Natural killer cell treated with Interleukin-12 subunit alpha and Interleukin-12 subunit beta and Interleukin-15 and Interleukin-18, amount 100 ng/mL, for 72 hours (primary cell): ENCODE results near the gene RAPGEF4. TPM values are rescaled to one million over a fixed set of nuclear protein-coding genes. Genes with fewer than 3 reads are reported as not detected.

Source experiments
- ATAC-seq, 2 donors: fragments of 150-1000 bp; cut with Tn5 transposase in 1 of 2; sonication (Bioruptor Pico), chemical (Tn5 transposase) in 1 of 2; 2 replicates each; pipeline ENCODE4 v1.10.0; 2021
- DNase-seq: peaks from one replicate; pipeline ENCODE4 v3.0.0; 2022; ENCODE audit warnings: low spot score
- H3K27ac Mint-ChIP-seq, 2 donors: 1 replicate in 1 of 2; 2 replicates in 1 of 2; pipeline ENCODE4 v1.8.0; 2022; ENCODE audit warnings: mixed read lengths in 2 of 2, mild to moderate bottlenecking in 1 of 2, moderate library complexity in 1 of 2
- H3K27me3 Mint-ChIP-seq, 2 donors: 1 replicate in 1 of 2; 2 replicates in 1 of 2; pipeline ENCODE4 v1.8.0; 2022; ENCODE audit warnings: mixed read lengths in 2 of 2
- H3K36me3 Mint-ChIP-seq: one replicate; pipeline ENCODE4 v1.8.0; 2022; ENCODE audit warnings: mixed read lengths
- H3K4me1 Mint-ChIP-seq, 2 donors: 1 replicate in 1 of 2; 2 replicates in 1 of 2; pipeline ENCODE4 v1.8.0; 2022; ENCODE audit warnings: low read depth in 2 of 2, mixed read lengths in 2 of 2, mild to moderate bottlenecking in 1 of 2
- H3K4me3 Mint-ChIP-seq: one replicate; pipeline ENCODE4 v1.8.0; 2022; ENCODE audit warnings: mixed read lengths
- H3K9me3 Mint-ChIP-seq: 2 replicates; pipeline ENCODE4 v1.8.0; 2022; ENCODE audit warnings: mixed read lengths
- total RNA-seq, 2 donors: library from RNA; stranded (reverse); gene quantifications; one replicate each; pipeline ENCODE4 v1.2.3, GENCODE V29; 2022

Gene RAPGEF4
- total RNA-seq, 2 donors from 2014 or later, result 0.43 TPM; not detected in 1

GRCh38 chr2:172806996-172807395 lies 71.4 kb downstream of the RAPGEF4 start:
- Mint-ChIP-seq H3K27ac (no peak overlapping the region), H3K27me3 (peaks cover 11 to 36% of the 10 kb centered on the region in 2 donors)

GRCh38 chr2:172808156-172808555 lies 72.5 kb downstream of the RAPGEF4 start:
- DNase-seq (no peak), ATAC-seq (no peak)
- no peaks in the 10 kb centered on the region for H3K36me3 Mint-ChIP-seq
- no peak overlapping the region for H3K27ac Mint-ChIP-seq
- H3K9me3 Mint-ChIP-seq, result no peaks in the 10 kb centered on the region
- H3K4me3 Mint-ChIP-seq, result no peak overlapping the region
- H3K27me3 Mint-ChIP-seq, result peaks cover 11 to 40% of the 10 kb centered on the region in 2 donors
- H3K4me1 Mint-ChIP-seq, result no peaks in the 10 kb centered on the region

More at GRCh38 chr2:172806996-172807395, 71.4 kb downstream of the RAPGEF4 start:
- H3K4me3 Mint-ChIP-seq, result no peak overlapping the region
- no peaks in the 10 kb centered on the region for H3K36me3 Mint-ChIP-seq
- no peaks in the 10 kb centered on the region for H3K9me3 Mint-ChIP-seq
- ATAC-seq (no peak), DNase-seq (no peak)
- H3K4me1 Mint-ChIP-seq, result no peaks in the 10 kb centered on the region

GRCh38 chr2:172811027-172811426 lies 75.4 kb downstream of the RAPGEF4 start:
- Mint-ChIP-seq H3K27me3 (peaks cover 14 to 47% of the 10 kb centered on the region in 2 donors), H3K9me3 (no peaks in the 10 kb centered on the region), H3K27ac (no peak overlapping the region), H3K4me3 (no peak overlapping the region), H3K4me1 (no peaks in the 10 kb centered on the region), H3K36me3 (no peaks in the 10 kb centered on the region)
- DNase-seq (no peak), ATAC-seq (no peak)

- no peak for ATAC-seq
- Mint-ChIP-seq H3K4me1 (no peaks in the 10 kb centered on the region), H3K27ac (no peak overlapping the region), H3K36me3 (no peaks in the 10 kb centered on the region), H3K27me3 (peaks cover 15 to 53% of the 10 kb centered on the region in 2 donors), H3K9me3 (no peaks in the 10 kb centered on the region), H3K4me3 (no peak overlapping the region)
- no peak for DNase-seq
Measured at GRCh38 chr2:172812158-172812744, 76.6 kb downstream of the RAPGEF4 start.

- ATAC-seq (no peak), DNase-seq (no peak)
- Mint-ChIP-seq H3K4me1 (no peaks in the 10 kb centered on the region), H3K27me3 (peaks cover 15 to 54% of the 10 kb centered on the region in 2 donors), H3K27ac (no peak overlapping the region), H3K4me3 (no peak overlapping the region), H3K36me3 (no peaks in the 10 kb centered on the region), H3K9me3 (no peaks in the 10 kb centered on the region)
Measured at GRCh38 chr2:172813314-172813888, 77.8 kb downstream of the RAPGEF4 start.

GRCh38 chr2:172817411-172817810 lies 81.8 kb downstream of the RAPGEF4 start:
- H3K27ac Mint-ChIP-seq, result no peak overlapping the region
- H3K4me1 Mint-ChIP-seq, result no peaks in the 10 kb centered on the region
- no peaks in the 10 kb centered on the region for H3K36me3 Mint-ChIP-seq
- peaks cover 12 to 32% of the 10 kb centered on the region in 2 donors for H3K27me3 Mint-ChIP-seq
- DNase-seq (no peak), ATAC-seq (no peak)
- H3K4me3 Mint-ChIP-seq, result no peak overlapping the region
- H3K9me3 Mint-ChIP-seq, result no peaks in the 10 kb centered on the region

- H3K4me3 Mint-ChIP-seq, result no peak overlapping the region
Measured at GRCh38 chr2:172819943-172820342, 84.3 kb downstream of the RAPGEF4 start.

GRCh38 chr2:172821370-172822338 lies 86.0 kb downstream of the RAPGEF4 start:
- no peaks in the 10 kb centered on the region for H3K36me3 Mint-ChIP-seq
- H3K9me3 Mint-ChIP-seq, result no peaks in the 10 kb centered on the region
- H3K4me3 Mint-ChIP-seq, result no peak overlapping the region
- DNase-seq (no peak), ATAC-seq (no peak)
- no peak overlapping the region for H3K27ac Mint-ChIP-seq
- H3K4me1 Mint-ChIP-seq, result no peaks in the 10 kb centered on the region
- peaks cover 3 to 35% of the 10 kb centered on the region in 2 donors for H3K27me3 Mint-ChIP-seq

More at GRCh38 chr2:172819943-172820342, 84.3 kb downstream of the RAPGEF4 start:
- Mint-ChIP-seq H3K4me1 (no peaks in the 10 kb centered on the region), H3K36me3 (no peaks in the 10 kb centered on the region), H3K9me3 (no peaks in the 10 kb centered on the region), H3K27ac (no peak overlapping the region), H3K27me3 (peaks cover 9 to 41% of the 10 kb centered on the region in 2 donors)
- ATAC-seq (no peak), DNase-seq (no peak)

- Mint-ChIP-seq H3K4me1 (no peaks in the 10 kb centered on the region), H3K9me3 (no peaks in the 10 kb centered on the region), H3K27me3 (peaks cover 7 to 33% of the 10 kb centered on the region in 2 donors), H3K4me3 (no peak overlapping the region), H3K36me3 (no peaks in the 10 kb centered on the region), H3K27ac (no peak overlapping the region)
- DNase-seq (no peak), ATAC-seq (no peak)
Measured at GRCh38 chr2:172822585-172822984, 86.9 kb downstream of the RAPGEF4 start.

GRCh38 chr2:172823261-172823850 lies 87.7 kb downstream of the RAPGEF4 start:
- H3K4me3 Mint-ChIP-seq, result no peak overlapping the region
- peaks cover 7 to 36% of the 10 kb centered on the region in 2 donors for H3K27me3 Mint-ChIP-seq
- no peaks in the 10 kb centered on the region for H3K36me3 Mint-ChIP-seq
- H3K4me1 Mint-ChIP-seq, result no peaks in the 10 kb centered on the region
- ATAC-seq (peak in 1 of 2 donors; percentile 20), DNase-seq (no peak)
- H3K9me3 Mint-ChIP-seq, result no peaks in the 10 kb centered on the region
- no peak overlapping the region for H3K27ac Mint-ChIP-seq

GRCh38 chr2:172826522-172826921 lies 90.9 kb downstream of the RAPGEF4 start:
- no peaks in the 10 kb centered on the region for H3K9me3 Mint-ChIP-seq
- H3K27ac Mint-ChIP-seq, result no peak overlapping the region
- H3K27me3 Mint-ChIP-seq, result peaks cover 6 to 29% of the 10 kb centered on the region in 2 donors
- no peak for ATAC-seq
- H3K4me1 Mint-ChIP-seq, result no peaks in the 10 kb centered on the region
- no peak overlapping the region for H3K4me3 Mint-ChIP-seq
- no peak for DNase-seq
- no peaks in the 10 kb centered on the region for H3K36me3 Mint-ChIP-seq

GRCh38 chr2:172829229-172829628 lies 93.6 kb downstream of the RAPGEF4 start:
- Mint-ChIP-seq H3K27ac (no peak overlapping the region), H3K36me3 (no peaks in the 10 kb centered on the region), H3K9me3 (no peaks in the 10 kb centered on the region), H3K4me1 (no peaks in the 10 kb centered on the region), H3K4me3 (no peak overlapping the region), H3K27me3 (peaks cover 10 to 20% of the 10 kb centered on the region in 2 donors)
- ATAC-seq (no peak), DNase-seq (no peak)

GRCh38 chr2:172830482-172830881 lies 94.8 kb downstream of the RAPGEF4 start:
- Mint-ChIP-seq H3K4me1 (no peaks in the 10 kb centered on the region), H3K27ac (no peak overlapping the region), H3K4me3 (no peak overlapping the region), H3K9me3 (no peaks in the 10 kb centered on the region), H3K36me3 (no peaks in the 10 kb centered on the region), H3K27me3 (peaks cover 11 to 16% of the 10 kb centered on the region in 2 donors)
- ATAC-seq (no peak), DNase-seq (no peak)
